Coronary artery (tissue), 2 donors: Measurements from ENCODE around the gene RITA1.

Source experiments
- DNase-seq: peaks from one replicate; pipeline ENCODE4 v3.0.0-alpha.2; 2017; ENCODE audit warnings: low spot score
- H3K27ac ChIP-seq, 2 donors: fragments of 200-600 bp; sonication (generic); one replicate each; pipeline ENCODE4 v1.5.1; 2016 to 2019
- H3K4me3 ChIP-seq: fragments of 200-600 bp; sonication (generic); 2 replicates; pipeline ENCODE4 v1.5.1; 2016; ENCODE audit warnings: mild to moderate bottlenecking, moderate library complexity
- CTCF ChIP-seq: fragments of 200-600 bp; sonication (generic); IDR thresholded peaks from one replicate; pipeline ENCODE4 v1.5.1; 2019; ENCODE audit warnings: antibody characterized with exemption

The RITA1 gene

DNA sequence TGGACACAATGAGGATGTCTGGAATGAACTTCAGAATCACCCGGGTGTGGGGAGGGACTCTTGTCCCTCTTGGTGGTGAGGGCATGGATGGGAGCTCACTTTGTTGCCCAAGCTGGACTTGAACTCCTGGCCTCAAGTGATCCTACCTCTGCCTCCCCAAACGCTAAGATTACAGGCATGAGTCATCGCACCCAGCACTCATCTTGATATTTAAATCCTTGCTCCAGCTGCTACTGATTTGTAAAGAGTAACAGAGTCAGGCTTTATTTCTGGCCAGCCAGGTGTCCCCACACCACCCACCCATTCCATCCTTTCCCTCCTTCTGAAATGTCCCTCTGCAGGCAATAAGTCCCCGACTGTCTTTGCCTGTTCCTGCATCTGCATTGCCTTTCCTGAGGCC is 5.2 kb upstream of the RITA1 start:
- Histone ChIP-seq H3K4me3 (no peak overlapping the region), H3K27ac (no peak overlapping the region)
- TF ChIP-seq CTCF: no peak
- no peak for DNase-seq

DNA sequence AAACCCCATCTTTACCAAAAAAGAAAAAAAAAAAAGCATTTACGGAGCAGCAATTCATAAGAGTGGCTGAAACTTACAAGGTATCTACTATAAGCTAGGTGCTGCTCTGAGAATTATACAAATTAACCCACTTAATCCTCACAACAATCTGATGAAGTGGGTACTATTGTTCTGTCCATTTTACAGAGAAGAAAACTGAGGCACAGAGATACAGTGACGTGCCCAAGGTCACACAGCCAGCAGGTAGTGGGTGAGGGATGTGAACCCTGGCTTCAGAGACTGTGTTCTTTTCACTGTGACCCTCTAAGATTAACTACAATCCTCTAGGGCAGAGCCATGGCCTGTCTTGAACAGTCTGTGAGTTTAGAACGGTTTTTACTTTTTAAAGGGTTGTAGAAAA is 3.5 kb upstream of the RITA1 start:
- no peak overlapping the region for H3K27ac ChIP-seq
- TF ChIP-seq CTCF: no peak
- DNase-seq: no peak
- H3K4me3 ChIP-seq: no peak overlapping the region

DNA sequence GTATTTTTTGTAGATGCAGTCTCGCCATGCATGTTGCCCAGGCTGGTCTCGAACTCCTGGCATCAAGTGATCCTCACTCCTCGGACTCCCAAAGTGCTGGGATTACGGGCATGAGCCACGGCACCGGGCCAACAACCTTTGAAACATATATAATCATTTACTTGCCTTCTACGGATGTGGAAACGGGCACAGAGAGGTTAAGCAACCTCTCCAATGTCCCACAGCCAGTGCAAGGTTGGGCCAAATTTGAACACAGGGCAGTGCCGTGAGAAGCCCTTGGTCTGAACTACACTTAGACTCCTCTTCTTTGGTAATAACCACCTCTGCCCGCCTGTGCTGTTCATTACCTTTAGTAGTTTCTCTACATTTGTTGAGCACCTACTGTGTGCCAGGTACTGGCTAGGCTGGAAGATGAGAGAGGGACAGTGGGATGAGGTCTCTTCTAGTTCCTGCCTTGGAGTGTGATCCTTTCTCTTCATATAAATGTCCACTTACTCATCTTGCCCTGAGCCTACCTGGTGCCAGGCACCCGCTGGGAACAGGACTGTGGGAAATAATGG is 2.4 kb upstream of the RITA1 start:
- no peak for DNase-seq
- TF ChIP-seq CTCF: no peak

GRCh38 chr12:113184098-113184899 is 1.2 kb upstream of the RITA1 start:
- H3K27ac ChIP-seq: peak overlapping the region; percentile 84 to 88
- no peak for TF ChIP-seq CTCF
- H3K4me3 ChIP-seq: peak overlapping the region; percentile 76
- DNase-seq: peak; percentile 83

More for the DNA sequence above, 2.4 kb upstream of the RITA1 start:
- Histone ChIP-seq H3K4me3 (no peak overlapping the region), H3K27ac (no peak overlapping the region)

DNA sequence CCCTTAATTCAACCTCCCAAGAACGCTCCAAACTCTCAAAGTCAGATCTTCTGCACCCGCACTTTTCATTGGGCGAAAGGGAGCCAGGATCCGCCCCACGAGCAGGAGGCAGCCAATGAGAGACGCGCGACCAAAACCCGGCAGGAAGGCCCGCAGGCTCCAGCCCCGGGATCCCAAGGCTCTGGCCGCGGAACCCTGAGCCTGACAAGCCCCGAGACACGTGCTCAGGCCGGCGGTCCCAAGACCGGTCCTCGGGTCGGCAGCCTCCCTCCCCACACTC is 681 bp upstream of the RITA1 start:
- Histone ChIP-seq H3K4me3 (peak overlapping the region; percentile 76), H3K27ac (peak overlapping the region; percentile 84 to 88)
- DNase-seq: no peak
- no peak for TF ChIP-seq CTCF

DNA sequence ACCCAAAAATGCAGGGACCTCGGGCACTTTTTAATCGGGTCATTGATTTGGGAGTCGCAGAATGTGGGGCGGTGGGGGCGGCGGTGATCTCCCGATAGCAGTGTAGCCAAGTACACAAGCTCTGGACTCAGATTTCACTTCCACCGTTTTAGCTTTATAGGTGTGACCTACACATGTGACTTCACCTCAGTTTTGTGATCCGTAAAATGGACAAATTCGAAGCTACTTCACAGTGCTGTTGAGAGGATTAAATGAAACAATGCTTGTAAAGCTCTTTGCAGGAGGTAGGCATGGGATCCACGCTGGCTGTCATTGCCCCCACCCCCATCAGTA is 478 bp downstream of the RITA1 start:
- no peak for DNase-seq
- Histone ChIP-seq H3K4me3 (peak overlapping the region; percentile 76), H3K27ac (peak overlapping the region; percentile 84 to 88)
- TF ChIP-seq CTCF: no peak

GRCh38 chr12:113186666-113187325 is 1.3 kb downstream of the RITA1 start:
- TF ChIP-seq CTCF: no peak
- DNase-seq: no peak
- Histone ChIP-seq H3K27ac (peak overlapping the region in 1 of 2 donors; percentile 88), H3K4me3 (peak overlapping the region; percentile 76)
